GM19238 (cell line): ENCODE results near the gene THG1L.
A peak's percentile ranks its signal among the peaks of the same experiment; 100 is the strongest.

Source experiments
- DNase-seq: peaks from one replicate; pipeline ENCODE4 v3.0.0; 2011; ENCODE audit warnings: low spot score; ENCODE audit not compliant: insufficient read length

The THG1L gene

DNA sequence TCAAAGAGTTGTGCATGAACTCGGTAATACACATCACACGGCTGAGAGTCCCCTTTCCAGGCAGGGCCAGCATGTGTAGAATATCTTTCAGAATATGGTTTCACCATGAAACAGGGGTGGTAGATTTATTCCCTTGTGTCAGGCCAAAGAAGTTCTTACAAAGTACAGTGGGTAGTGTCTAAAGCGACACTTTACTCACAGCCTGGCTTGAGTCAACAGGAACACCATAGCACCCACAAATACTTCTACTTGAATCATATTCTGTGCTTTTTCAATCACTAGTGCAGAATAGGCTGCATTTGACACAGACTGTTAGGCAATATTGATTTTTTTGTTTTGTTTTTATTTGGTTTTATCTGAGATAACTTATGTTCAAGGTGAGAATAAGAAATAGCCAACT lies 24.9 kb downstream of the THG1L start:
- DNase-seq, result no peak

DNA sequence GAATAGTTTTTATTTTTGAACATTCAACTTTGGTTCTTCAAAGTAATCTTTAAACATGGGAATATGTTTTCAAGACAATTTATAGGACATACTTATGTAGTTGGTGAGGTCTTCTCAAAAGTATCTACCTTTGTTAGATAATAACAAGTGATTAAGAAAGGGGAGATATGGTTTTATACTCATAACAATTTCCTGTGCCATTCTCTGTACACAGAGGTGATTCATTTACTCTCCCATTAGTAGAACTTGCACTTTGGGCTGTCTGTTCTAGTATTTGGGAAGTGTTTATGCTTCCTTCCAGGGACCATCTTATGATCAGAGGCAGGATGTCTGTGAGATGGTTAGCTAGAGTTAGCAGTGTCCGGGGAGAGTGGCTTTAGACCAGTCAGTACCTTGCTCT lies 27.5 kb downstream of the THG1L start:
- no peak for DNase-seq

DNA sequence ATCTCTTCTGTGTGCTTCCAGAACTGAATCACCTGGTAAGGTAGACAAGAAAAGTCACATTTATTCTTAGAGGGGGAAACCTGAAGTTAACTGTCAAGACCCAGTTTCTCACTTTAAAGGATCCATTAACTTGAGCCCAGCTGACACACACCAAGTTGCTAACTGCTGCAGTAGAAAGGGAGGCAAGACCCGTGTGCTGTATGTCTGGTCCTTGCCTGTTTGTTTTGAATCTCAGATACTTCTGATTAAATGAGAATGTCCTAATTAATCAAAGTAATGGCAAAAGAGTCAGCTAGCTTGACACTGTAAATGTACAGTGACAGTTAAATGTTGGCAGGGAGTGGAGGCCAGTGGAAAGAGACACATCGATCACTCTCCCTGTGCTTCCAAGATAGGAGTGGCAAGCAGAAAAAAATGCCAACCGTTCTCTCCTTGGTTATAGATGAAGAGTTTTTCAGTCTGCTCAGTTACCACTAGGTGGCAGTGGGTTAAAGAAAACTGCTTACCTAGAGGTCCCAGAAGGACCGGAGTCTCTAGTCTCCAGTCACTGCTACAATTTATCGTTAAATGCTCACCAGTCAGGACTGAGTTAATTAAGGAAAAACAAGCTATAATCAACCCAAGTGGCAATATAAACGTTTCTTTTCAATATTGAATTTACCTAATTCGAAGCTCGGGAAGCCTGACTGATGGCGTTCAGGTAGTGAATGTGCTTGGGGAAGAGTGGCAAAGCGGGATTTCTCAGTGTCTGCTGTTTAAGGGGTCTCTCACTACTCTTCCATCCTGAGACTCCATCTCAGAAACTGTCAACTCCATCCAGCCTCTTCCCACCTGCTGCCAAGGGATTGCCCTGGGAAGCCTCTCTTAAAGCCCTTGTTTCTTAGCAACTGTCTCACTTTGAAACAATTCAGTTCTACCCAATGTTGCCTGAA lies 30.7 kb downstream of the THG1L start:
- DNase-seq, result peak; percentile 32

DNA sequence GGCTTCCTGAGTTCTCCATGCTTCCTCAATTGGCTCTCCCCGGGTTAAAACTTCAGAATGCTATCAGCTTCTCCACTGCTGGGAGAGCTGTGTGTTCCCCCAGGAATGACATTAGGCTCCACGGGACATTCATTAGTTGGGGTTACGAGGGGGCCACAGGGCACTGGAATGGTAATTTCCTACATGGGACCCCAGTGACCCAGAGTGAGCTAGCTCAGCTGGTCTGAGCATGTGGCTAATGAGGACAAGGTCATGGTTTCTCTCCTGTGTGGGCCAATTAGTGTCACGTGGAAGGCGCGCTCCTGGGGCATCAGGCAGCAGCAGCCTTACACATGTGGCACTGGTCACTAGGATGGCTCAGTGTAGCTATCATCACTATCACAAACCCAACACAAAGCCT lies 33.3 kb downstream of the THG1L start:
- no peak for DNase-seq

DNA sequence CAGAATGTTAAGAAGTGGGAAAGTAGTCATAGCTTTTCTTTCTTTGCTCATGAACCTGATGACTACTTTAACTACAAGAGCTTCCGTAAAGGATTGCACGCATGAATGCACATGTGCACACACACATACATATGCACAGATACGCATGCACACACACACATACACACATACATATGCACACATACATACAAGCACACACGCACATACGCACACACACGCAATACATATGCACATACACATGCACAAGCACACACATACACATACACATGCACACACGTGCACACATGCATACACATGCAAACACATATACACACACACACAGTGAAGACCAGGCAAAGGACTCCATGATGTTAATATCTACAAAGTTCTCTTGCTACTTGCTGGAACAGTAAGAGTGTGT lies 35.2 kb downstream of the THG1L start:
- no peak for DNase-seq

DNA sequence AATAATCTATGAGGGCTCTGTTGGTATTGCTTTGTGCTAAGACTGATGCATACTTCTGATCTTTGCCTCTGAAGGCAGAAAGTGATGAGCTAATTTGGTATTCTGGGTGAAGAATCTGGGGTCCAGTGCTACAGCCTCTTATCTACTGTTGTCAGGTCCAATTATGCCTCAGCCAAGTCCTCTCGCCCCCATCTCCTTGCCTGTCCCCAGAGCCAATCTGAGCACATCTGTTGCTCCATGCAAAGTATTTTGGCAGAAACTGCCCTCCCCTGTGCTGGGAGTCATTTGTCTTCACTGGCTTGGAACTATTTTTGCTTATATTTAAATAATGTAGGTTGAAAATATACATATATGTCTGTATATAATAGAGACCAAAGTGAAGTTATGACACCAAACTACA lies 35.7 kb downstream of the THG1L start:
- no peak for DNase-seq

DNA sequence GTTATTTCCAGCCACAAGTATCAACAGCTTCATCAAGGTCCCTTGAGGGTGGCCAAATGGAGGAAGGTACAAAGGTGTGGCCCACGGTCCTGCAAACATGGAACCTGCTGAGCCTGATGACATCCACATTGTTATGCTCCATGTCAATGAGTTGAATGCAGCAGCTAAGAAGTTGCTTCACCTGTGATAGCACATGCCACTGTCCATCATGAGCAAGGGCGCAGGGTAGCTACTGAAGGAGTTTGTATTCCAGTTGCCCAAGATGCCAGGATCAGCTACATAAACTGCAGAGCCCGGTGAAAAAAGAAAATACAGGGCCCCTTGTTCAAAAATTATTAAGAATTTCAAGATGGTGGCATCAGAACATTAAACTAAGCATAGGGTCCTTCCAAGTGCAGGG lies 36.5 kb downstream of the THG1L start:
- DNase-seq, result no peak

DNA sequence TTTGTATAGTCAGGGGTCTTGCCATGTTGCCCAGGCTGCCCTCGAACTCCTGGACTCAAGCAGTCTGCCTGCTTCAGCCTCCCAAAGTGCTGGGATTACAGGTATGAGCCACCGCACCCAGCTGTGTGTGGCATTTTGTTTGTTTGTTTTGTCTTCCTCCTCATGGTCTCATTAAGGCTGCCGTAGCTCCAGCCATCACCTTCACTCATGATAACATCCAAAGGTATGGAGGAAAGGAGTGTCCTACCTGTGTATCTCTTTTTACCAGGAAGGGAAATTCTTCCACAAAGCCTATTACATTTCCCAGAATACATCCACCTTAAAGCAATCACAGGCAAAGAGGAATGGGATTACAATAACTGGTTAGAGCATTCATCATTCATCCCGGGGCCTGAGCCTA lies 39.4 kb downstream of the THG1L start:
- no peak for DNase-seq

DNA sequence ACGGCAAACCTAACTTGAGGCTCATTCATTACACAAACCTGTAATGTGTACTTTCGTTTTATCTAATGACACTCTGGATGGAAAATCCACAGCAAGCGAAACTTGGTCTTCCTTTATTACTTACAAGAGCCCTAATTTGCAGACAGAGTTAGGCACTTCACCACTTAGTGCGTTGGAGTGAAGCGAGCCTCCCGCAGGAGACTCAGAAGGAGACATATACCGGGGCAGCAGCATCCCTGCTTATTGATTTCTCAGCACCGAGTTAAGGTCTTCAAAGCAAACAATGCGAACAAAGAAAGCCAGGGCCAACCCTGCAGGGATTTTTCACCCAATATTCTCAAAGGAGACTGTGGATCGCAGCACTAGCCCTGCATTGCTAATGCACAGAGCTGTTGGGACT lies 40.9 kb downstream of the THG1L start:
- no peak for DNase-seq

DNA sequence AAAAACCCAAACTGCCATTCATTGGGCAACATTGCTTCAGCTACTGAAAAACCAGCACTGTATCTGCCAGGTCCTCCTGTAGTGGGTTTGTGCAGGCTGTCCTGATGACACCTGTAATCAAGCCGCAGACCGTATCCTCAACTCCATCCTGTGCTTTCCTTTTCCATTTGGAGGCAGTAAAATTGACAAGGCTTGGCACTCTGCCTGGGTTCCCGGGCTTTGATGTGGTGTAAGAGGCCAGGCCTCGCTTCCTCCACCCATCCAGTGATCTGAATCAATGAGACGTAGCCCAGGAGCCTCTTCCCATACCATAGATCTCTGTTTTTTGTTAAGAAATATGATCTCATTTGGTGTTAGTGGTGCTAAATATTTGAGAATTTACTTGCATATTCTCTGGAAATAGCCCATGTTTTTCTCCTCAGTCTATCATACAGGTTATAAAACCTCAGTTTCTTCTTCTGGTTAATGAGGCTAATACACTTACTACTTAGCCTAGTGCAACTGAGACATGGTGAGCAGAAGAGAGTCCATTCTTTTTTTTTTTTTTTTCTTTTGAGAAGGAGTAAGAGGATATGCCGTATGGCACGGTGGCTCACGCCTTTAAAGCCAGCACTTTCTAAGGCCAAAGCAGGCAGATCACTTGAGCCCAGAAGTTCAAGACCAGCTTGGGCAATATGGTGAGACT lies 47.0 kb downstream of the THG1L start:
- no peak for DNase-seq

DNA sequence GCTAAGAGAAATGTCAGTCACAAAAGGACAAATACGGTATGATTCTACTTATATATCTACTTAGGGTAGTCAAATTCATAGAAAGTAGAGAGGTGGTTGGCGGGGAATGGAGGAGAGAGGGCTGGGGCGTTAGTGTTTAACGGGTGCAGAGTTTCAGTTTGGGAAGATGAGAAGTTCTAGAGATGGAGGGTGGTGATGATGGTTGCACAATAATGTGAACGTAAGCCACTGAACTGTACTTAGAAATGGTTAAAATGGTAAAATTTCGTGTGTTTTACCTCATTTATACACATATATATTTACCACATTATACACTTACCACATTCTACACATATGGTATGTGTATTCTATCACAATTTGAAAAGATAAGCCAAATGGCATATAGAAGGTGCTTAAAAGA lies 48.0 kb downstream of the THG1L start:
- no peak for DNase-seq

DNA sequence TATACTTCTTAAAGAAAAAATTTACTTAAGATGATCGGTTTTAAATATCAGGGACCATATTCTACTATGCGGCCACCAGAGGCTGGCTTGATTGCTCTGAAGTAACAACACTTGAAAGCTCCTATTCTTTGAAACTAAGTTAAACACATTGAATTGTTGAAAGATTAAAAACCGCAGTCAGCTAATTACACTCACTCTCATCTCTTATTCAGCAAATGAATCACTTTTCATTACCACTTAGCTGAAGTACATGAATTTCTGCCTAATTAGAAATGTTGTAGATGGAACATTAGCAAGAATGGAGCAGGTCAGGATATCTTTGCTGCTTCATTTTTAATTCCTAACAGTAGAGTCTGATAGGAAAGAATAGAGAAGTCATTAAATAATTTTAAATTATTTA lies 54.6 kb downstream of the THG1L start:
- DNase-seq, result no peak
